Activated B cell treated with CpG ODN at 0.5 μM for 24 hours (primary cell): ENCODE measurements around the gene CDC42EP4. TPM values are rescaled to one million over a fixed set of nuclear protein-coding genes. Genes with fewer than 3 reads are reported as not detected.

ENCODE experiments used
- ATAC-seq: fragments of 200-7000 bp; cut with Tn5 transposase; one replicate; pipeline ENCODE4 v1.10.0; 2021; ENCODE audit warnings: low read depth, mild to moderate bottlenecking, moderate library complexity
- CTCF ChIA-PET: fragments of 350-600 bp; sonication (Branson Sonifier 250); formaldehyde crosslinking; loops from one replicate; lab custom pipeline; 2021; ENCODE audit warnings: antibody characterized with exemption; lab: Charles Lee
- POLR2A ChIA-PET: fragments of 350-600 bp; sonication (Branson Sonifier 250); formaldehyde crosslinking; loops from one replicate; lab custom pipeline; 2021; ENCODE audit warnings: antibody characterized with exemption; lab: Charles Lee
- DNase-seq: peaks from one replicate; pipeline ENCODE4 v3.0.0; 2022
- H3K27ac Mint-ChIP-seq: one replicate; pipeline ENCODE4 v1.8.0; 2020; ENCODE audit warnings: mixed read lengths
- H3K27me3 Mint-ChIP-seq: one replicate; pipeline ENCODE4 v1.8.0; 2021; ENCODE audit warnings: mixed read lengths
- H3K36me3 Mint-ChIP-seq: one replicate; pipeline ENCODE4 v1.8.0; 2021; ENCODE audit warnings: low read depth, mixed read lengths
- H3K4me1 Mint-ChIP-seq: one replicate; pipeline ENCODE4 v1.8.0; 2021; ENCODE audit warnings: mixed read lengths
- H3K4me3 Mint-ChIP-seq: one replicate; pipeline ENCODE4 v1.8.0; 2020; ENCODE audit warnings: mild to moderate bottlenecking, mixed read lengths
- H3K9me3 Mint-ChIP-seq: one replicate; pipeline ENCODE4 v1.8.0; 2020; ENCODE audit warnings: mixed read lengths
- CTCF ChIP-seq: fragments of 200-600 bp; IDR thresholded peaks from one replicate; pipeline ENCODE4 v1.8.0; 2022; ENCODE audit warnings: antibody characterized with exemption, mild to moderate bottlenecking
- intact Hi-C: fragments of 100-400 bp; cut with micrococcal nuclease; formaldehyde crosslinking; loops from one replicate; pipeline ENCODE4 v1.15.1; 2024
- total RNA-seq: library from RNA; stranded (reverse); gene quantifications from 2 replicates; pipeline ENCODE4 v1.2.3, GENCODE V29; 2022

Gene CDC42EP4
- total RNA-seq, 1 donor from 2014 or later = 0.95 TPM

GRCh38 chr17:73352261-73352660 is 40.5 kb upstream of the CDC42EP4 start:
- ATAC-seq (no peak), DNase-seq (no peak)
- H3K4me1 Mint-ChIP-seq = no peaks in the 10 kb centered on the region
- ChIA-PET CTCF (no interaction called here), POLR2A (no interaction called here)
- no peak overlapping the region for H3K27ac Mint-ChIP-seq
- no peaks in the 10 kb centered on the region for H3K27me3 Mint-ChIP-seq
- H3K4me3 Mint-ChIP-seq = no peak overlapping the region
- intact Hi-C loops = no loop called here
- peaks cover 27% of the 10 kb centered on the region for H3K36me3 Mint-ChIP-seq
- H3K9me3 Mint-ChIP-seq = no peaks in the 10 kb centered on the region
- no peak for TF ChIP-seq CTCF

DNA sequence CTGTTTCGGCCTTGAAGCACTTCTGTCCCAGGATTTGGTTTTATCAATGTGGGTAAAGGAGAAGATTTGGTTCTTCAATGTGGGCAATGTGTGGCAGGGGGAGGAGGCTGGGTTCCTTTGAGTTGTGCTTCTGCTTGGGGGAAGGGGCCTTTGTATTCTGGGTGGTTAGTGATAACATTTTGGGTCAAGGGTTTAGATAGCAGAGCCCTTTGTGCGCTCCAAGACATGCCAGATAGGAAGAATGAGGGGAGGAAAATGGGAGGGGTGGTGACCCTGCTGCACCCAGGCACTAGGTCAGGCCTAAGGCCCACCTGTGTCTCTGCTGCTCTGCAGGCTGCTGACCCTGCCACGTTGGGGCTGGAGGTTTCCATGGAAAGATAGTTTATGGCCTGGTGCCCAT is 40.0 kb upstream of the CDC42EP4 start:
- H3K36me3 Mint-ChIP-seq = peaks cover 27% of the 10 kb centered on the region
- intact Hi-C loops = no loop called here
- no peaks in the 10 kb centered on the region for H3K9me3 Mint-ChIP-seq
- no peak overlapping the region for H3K4me3 Mint-ChIP-seq
- H3K27ac Mint-ChIP-seq = no peak overlapping the region
- ChIA-PET POLR2A (no interaction called here), CTCF (no interaction called here)
- DNase-seq (no peak), ATAC-seq (no peak)
- H3K4me1 Mint-ChIP-seq = no peaks in the 10 kb centered on the region
- H3K27me3 Mint-ChIP-seq = no peaks in the 10 kb centered on the region
- no peak for TF ChIP-seq CTCF

GRCh38 chr17:73350864-73351263 is 39.1 kb upstream of the CDC42EP4 start:
- peaks cover 24% of the 10 kb centered on the region for H3K36me3 Mint-ChIP-seq
- ChIA-PET CTCF (interaction anchor here (0.6 kb wide), 1 partner anchor 10 kb away, joined by 3 read pairs; no protein-coding TSS in a partner anchor), POLR2A (no interaction called here)
- intact Hi-C loops = no loop called here
- TF ChIP-seq CTCF = no peak
- H3K4me1 Mint-ChIP-seq = no peaks in the 10 kb centered on the region
- no peak overlapping the region for H3K4me3 Mint-ChIP-seq
- no peak for DNase-seq
- no peak for ATAC-seq
- H3K27ac Mint-ChIP-seq = no peak overlapping the region
- H3K27me3 Mint-ChIP-seq = no peaks in the 10 kb centered on the region
- no peaks in the 10 kb centered on the region for H3K9me3 Mint-ChIP-seq

GRCh38 chr17:73349647-73350046 is 37.8 kb upstream of the CDC42EP4 start:
- POLR2A ChIA-PET = no interaction called here

GRCh38 chr17:73349138-73349537 is 37.3 kb upstream of the CDC42EP4 start:
- no peak overlapping the region for H3K27ac Mint-ChIP-seq
- no peak overlapping the region for H3K4me3 Mint-ChIP-seq

More at GRCh38 chr17:73349647-73350046, 37.8 kb upstream of the CDC42EP4 start:
- DNase-seq (no peak), ATAC-seq (no peak)
- Mint-ChIP-seq H3K36me3 (peaks cover 22% of the 10 kb centered on the region), H3K27ac (no peak overlapping the region), H3K4me1 (no peaks in the 10 kb centered on the region), H3K4me3 (no peak overlapping the region), H3K9me3 (no peaks in the 10 kb centered on the region), H3K27me3 (no peaks in the 10 kb centered on the region)
- intact Hi-C loops = no loop called here
- CTCF ChIA-PET = no interaction called here
- no peak for TF ChIP-seq CTCF

More at GRCh38 chr17:73349138-73349537, 37.3 kb upstream of the CDC42EP4 start:
- no peak for TF ChIP-seq CTCF
- Mint-ChIP-seq H3K9me3 (no peaks in the 10 kb centered on the region), H3K4me1 (no peaks in the 10 kb centered on the region), H3K36me3 (peaks cover 22% of the 10 kb centered on the region), H3K27me3 (no peaks in the 10 kb centered on the region)
- POLR2A ChIA-PET = no interaction called here
- DNase-seq (no peak), ATAC-seq (no peak)
- CTCF ChIA-PET = no interaction called here
- intact Hi-C loops = no loop called here
